Epithelial cell of proximal tubule (primary cell): ENCODE data around the gene SNX22. TPM values are rescaled to one million over a fixed set of nuclear protein-coding genes. Genes with fewer than 3 reads are reported as not detected.

Experiments
- DNase-seq: peaks from one replicate; pipeline ENCODE4 v3.0.0-alpha.2; 2011; ENCODE audit warnings: low read depth
- H3K4me3 ChIP-seq: 2 replicates; pipeline ENCODE4 v1.5.1; 2011; ENCODE audit warnings: low read depth, mild to moderate bottlenecking, low read length
- CTCF ChIP-seq: conservative IDR thresholded peaks from 2 replicates; pipeline ENCODE4 v1.5.1; 2012; ENCODE audit warnings: low read depth, mild to moderate bottlenecking, low read length
- total RNA-seq: library from RNA; depleted of rRNA; stranded (reverse); fragments of >200 nt; gene quantifications from 2 replicates; pipeline ENCODE4 v1.2.3, GENCODE V29; 2015

Gene SNX22
- total RNA-seq, 1 donor from 2014 or later = 0.86 TPM

DNA sequence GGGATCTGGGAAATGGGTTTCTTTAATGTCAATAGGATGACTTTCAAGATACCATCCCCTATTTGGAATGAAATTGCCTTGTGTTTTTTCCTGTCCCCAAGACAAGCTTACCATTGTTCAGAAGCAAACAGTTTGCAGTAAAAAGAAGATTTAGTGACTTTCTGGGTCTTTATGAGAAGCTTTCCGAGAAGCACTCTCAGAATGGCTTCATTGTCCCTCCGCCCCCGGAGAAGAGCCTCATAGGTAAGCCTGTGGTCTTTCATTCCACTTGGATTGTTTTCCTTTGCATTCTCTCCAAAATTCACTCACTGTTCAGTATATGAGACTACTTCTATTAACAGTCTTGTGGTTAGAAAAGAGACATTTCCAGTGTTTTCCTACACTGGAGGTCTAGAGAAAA lies 25.6 kb upstream of the SNX22 start:
- no peak overlapping the region for H3K4me3 ChIP-seq
- DNase-seq = no peak
- no peak for TF ChIP-seq CTCF

GRCh38 chr15:64127521-64128270 lies 23.8 kb upstream of the SNX22 start:
- no peak for TF ChIP-seq CTCF
- DNase-seq = no peak
- no peak overlapping the region for H3K4me3 ChIP-seq

- no peak for TF ChIP-seq CTCF
- no peak overlapping the region for H3K4me3 ChIP-seq
- no peak for DNase-seq
Observed at GRCh38 chr15:64130159-64130558, 21.4 kb upstream of the SNX22 start.

DNA sequence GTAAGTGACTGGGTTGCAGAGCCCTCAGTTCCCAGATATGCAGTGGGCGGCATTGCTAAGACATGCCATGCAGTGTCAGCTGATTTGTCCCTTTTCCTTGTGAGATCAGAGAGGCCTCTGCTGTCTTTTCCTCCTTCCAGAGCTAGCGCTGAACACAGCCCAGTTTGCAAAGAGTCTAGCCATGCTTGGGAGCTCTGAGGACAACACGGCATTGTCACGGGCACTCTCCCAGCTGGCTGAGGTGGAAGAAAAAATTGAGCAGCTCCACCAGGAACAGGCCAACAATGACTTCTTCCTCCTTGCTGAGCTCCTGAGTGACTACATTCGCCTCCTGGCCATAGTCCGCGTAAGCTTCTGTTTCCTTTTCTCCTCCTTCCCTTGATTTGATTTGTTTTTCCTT lies 20.0 kb upstream of the SNX22 start:
- no peak for DNase-seq
- TF ChIP-seq CTCF = no peak
- no peak overlapping the region for H3K4me3 ChIP-seq

GRCh38 chr15:64132217-64132616 lies 19.3 kb upstream of the SNX22 start:
- H3K4me3 ChIP-seq = no peak overlapping the region
- DNase-seq = no peak
- TF ChIP-seq CTCF = no peak

GRCh38 chr15:64133623-64134344 lies 17.7 kb upstream of the SNX22 start:
- no peak for DNase-seq
- no peak for TF ChIP-seq CTCF
- no peak overlapping the region for H3K4me3 ChIP-seq
